ENCODE results near the gene HORMAD2.
"Not testable (repeated sequence)": the region's sequence is repeated elsewhere in the genome, so short reads cannot be mapped to it uniquely, and the experiment has no call there.

The HORMAD2 gene

DNA sequence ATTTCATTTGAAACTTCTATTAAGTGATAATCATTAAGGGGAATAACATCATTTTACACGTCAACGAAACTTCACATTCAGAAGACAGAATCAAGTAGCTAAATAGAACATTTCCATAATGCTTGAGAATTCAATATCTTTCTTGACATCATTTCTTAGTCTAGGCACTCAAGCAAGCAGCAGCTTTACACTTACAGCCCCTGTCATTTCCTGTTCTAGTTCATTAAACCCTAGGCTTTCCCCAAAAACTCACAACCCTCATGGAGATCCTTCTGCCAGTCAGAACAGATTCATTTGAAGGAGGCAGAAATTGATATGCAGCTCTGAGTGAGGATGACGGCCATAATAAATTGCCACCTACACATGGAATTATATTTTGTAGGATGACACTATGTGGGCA is 5.3 kb upstream of the HORMAD2 start:
- TF ChIP-seq ZNF274 (IDR thresholded peaks at IDR 0.05; ENCODE audit: low read depth, low read length): no peak
- no peak overlapping the region for H3K4me3 ChIP-seq (ENCODE audit: low read length)

DNA sequence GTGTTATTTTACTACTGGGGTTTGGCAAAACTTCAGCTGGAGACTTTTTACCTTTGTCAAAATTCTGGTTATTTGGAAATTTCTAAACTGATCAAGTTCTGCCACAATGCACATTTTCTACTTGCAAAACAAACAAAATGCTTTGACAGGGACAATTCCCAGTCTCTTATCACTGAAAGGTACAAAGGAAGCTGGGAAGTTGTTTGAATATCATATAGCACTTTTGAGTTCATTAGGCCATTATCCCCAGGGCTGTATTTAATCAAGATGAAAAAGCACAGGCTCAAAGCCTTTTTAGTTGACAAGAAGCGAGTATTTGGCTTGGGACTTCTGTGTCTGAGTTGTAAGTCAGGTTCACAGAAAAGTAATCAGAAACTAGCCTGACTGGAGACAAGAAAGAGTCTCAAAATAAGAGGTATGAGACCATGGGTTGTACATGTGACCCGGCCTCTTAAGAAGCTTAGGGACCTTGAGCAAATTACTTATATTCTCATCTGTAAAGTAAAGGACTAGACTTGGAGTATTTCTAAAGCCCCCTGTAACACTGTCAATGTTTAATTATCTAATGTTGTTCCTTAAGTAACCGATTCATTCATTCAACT is 2.9 kb upstream of the HORMAD2 start:
- H3K4me3 ChIP-seq (ENCODE audit: low read length): no peak overlapping the region
- no peak for TF ChIP-seq ZNF274 (IDR thresholded peaks at IDR 0.05; ENCODE audit: low read depth, low read length)

GRCh38 chr22:30078320-30079311 is 1.6 kb upstream of the HORMAD2 start:
- H3K4me3 ChIP-seq (ENCODE audit: low read length): no peak overlapping the region
- no peak for TF ChIP-seq ZNF274 (IDR thresholded peaks at IDR 0.05; ENCODE audit: low read depth, low read length)

DNA sequence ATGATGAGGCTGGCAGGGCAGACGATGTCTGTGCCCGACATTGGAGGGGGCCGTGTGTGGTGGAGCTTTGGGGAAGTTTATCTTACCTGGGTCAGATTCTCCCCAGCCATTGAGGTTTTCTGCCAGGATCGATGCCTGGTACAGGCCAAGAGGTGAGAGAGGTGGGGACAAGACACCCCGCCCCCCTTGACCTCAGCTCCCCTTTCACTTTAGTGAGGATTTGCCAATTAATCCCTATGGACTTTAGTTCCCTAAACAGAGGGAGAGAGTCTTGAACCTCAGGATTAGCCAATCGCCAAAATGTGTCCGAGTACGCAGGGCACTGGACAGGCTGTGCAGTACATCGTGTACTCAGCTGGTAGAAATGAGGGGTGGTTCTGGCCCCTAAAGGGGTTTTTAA is 541 bp downstream of the HORMAD2 start:
- no peak overlapping the region for H3K4me3 ChIP-seq (ENCODE audit: low read length)
- TF ChIP-seq ZNF274 (IDR thresholded peaks at IDR 0.05; ENCODE audit: low read depth, low read length): no peak

- TF ChIP-seq ZNF274 (IDR thresholded peaks at IDR 0.05; ENCODE audit: low read depth, low read length): no peak
- H3K4me3 ChIP-seq (ENCODE audit: low read length): no peak overlapping the region
These were observed 6.2 kb downstream of the HORMAD2 start for GRCh38 chr22:30086496-30086895.

GRCh38 chr22:30087037-30087436 is 6.8 kb downstream of the HORMAD2 start:
- H3K4me3 ChIP-seq (ENCODE audit: low read length): not testable (repeated sequence)

DNA sequence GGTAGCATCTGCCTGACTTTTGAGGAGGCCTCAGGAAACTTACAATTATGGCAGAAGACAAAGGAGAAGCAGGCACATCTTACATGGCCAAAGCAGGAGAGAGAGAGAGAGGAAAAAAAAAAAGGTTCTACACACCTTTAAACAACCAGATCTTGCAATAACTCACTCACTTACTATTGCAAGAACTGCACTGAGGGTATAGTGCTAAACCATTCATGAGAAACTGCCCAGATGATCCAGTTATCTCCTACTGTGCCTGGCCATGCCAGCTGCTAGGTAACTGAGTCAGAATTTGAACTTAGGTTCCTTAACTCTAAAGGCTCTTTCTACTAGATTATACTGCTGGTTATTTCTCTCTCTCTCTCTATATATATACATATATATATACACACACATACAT is 7.3 kb downstream of the HORMAD2 start:
- no peak overlapping the region for H3K4me3 ChIP-seq (ENCODE audit: low read length)
- no peak for TF ChIP-seq ZNF274 (IDR thresholded peaks at IDR 0.05; ENCODE audit: low read depth, low read length)

- no peak for TF ChIP-seq ZNF274 (IDR thresholded peaks at IDR 0.05; ENCODE audit: low read depth, low read length)
- no peak overlapping the region for H3K4me3 ChIP-seq (ENCODE audit: low read length)
These were observed 8.2 kb downstream of the HORMAD2 start for GRCh38 chr22:30088468-30088867.

DNA sequence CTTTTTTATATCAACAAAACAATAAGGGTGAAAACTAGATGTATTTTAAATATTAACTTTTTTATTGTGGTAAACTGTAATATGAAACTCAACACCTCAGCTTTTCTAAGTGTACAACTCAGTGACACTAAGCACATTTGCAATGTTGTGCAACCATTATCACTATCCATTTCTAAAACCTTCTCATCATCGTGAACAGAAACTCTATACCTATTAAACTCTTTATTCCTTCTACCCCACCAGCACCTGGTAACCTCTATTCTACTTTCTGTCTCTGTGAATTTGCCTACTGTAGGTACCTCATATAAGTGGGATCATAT is 9.4 kb downstream of the HORMAD2 start:
- no peak for TF ChIP-seq ZNF274 (IDR thresholded peaks at IDR 0.05; ENCODE audit: low read depth, low read length)

DNA sequence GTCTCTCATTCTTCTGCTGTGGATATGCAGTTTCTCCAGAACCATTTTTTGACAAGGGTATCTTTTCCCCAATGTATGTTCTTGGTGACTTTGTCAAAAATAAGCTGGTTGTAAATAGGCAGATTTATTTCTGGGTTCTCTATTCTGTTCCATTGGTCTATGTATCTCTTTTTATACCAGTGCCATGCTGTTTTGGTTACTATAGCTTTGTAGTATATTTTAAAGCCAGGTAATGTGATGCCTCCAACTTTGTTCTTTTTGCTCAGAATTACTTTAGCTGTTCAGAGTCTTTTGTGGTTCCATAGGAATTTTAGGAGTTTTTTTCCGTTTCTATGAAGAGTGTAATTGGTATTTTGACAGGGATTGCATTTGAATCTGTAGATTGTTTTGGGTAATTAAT is 12.4 kb downstream of the HORMAD2 start:
- TF ChIP-seq ZNF274 (IDR thresholded peaks at IDR 0.05; ENCODE audit: low read depth, low read length): no peak
- no peak overlapping the region for H3K4me3 ChIP-seq (ENCODE audit: low read length)

More for the DNA sequence above, 9.4 kb downstream of the HORMAD2 start:
- H3K4me3 ChIP-seq (ENCODE audit: low read length): no peak overlapping the region

DNA sequence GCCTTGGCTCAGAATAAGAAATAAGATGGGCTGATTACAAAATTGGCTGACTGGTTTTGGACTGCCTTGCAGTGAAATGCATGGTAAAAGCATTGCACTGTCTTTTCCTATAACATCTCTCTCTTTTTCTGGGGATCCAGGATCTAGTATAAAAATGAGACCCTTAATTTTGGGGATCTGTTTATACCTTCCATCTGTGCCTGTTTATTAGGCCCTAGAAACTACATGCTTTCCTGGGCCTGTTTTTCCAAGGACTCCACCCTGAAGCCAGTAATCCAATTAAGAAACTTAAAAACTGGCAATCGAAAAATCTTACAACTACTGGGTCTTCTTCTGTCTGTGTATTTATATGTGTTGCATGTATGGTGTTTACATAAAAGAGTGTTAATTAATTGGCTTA is 14.5 kb downstream of the HORMAD2 start:
- TF ChIP-seq ZNF274 (IDR thresholded peaks at IDR 0.05; ENCODE audit: low read depth, low read length): no peak
- H3K4me3 ChIP-seq (ENCODE audit: low read length): no peak overlapping the region

- no peak overlapping the region for H3K4me3 ChIP-seq (ENCODE audit: low read length)
- TF ChIP-seq ZNF274 (IDR thresholded peaks at IDR 0.05; ENCODE audit: low read depth, low read length): no peak
These were observed 17.6 kb downstream of the HORMAD2 start for GRCh38 chr22:30097861-30098260.

GRCh38 chr22:30100770-30101169 is 20.5 kb downstream of the HORMAD2 start:
- H3K4me3 ChIP-seq (ENCODE audit: low read length): not testable (repeated sequence)

DNA sequence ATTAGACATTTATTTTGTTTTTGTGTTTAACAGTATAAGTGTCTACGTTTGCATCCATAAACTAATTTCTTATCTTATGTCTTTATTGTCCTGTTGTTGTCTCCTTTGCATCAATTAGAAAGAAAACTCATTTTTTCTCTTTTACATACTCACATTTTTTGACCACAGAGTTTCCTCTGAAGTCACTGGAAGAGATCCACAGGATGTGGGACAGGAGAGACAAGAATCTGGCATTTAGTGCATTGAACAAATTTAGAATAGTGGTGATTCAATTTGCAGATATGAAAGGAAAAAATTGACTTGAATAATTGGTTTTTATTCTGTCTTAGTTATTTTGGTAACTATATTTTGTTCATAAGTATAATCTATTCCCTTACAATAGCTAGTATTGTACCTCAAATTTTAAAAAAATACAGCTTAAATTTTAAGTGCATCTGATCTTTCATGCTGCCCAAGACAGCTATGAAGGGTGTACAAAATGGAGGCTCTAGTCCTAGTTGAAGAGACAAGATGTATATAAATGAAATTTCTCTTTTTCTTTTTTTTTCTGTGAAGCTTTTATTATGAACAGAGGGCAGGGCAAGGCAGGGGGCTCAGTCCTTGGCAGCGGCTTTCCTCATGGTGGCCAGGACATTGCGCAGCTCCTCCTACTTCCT is 24.4 kb downstream of the HORMAD2 start:
- TF ChIP-seq ZNF274 (IDR thresholded peaks at IDR 0.05; ENCODE audit: low read depth, low read length): no peak
- H3K4me3 ChIP-seq (ENCODE audit: low read length): no peak overlapping the region

DNA sequence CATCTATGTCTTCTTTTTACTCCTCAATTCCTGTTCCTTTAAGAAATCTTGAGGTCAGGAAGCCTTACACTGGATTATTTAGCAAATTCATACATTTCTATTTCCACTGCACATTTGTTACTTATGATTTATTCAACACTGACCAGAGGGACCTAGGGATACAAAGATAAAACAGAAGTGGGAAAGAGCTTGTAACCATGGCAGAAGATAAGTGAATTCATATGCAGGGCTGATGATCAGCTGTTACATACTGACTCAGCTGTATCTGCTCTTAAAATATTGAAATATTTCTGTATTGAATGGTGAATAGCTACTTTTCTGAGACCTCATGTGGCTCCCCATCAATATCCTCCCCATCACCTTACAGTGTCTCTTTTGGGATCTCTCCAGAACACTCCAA is 25.2 kb downstream of the HORMAD2 start:
- H3K4me3 ChIP-seq (ENCODE audit: low read length): no peak overlapping the region
- no peak for TF ChIP-seq ZNF274 (IDR thresholded peaks at IDR 0.05; ENCODE audit: low read depth, low read length)

Data from GM08714 (cell line).